Stimulated activated CD8-positive, alpha-beta memory T cell treated with anti-CD3 and anti-CD28 coated beads, Interleukin-2, amount 100 ng/mL, for 48 hours (primary cell): Measurements from ENCODE around the gene UBE2H.
"Not testable (repeated sequence)": the region's sequence is repeated elsewhere in the genome, so short reads cannot be mapped to it uniquely, and the experiment has no call there.

Experiments used
- DNase-seq, 2 donors: peaks; one replicate each; pipeline ENCODE4 v3.0.0-alpha.2; 2020; ENCODE audit warnings: low read depth in 2 of 2

Gene UBE2H

DNA sequence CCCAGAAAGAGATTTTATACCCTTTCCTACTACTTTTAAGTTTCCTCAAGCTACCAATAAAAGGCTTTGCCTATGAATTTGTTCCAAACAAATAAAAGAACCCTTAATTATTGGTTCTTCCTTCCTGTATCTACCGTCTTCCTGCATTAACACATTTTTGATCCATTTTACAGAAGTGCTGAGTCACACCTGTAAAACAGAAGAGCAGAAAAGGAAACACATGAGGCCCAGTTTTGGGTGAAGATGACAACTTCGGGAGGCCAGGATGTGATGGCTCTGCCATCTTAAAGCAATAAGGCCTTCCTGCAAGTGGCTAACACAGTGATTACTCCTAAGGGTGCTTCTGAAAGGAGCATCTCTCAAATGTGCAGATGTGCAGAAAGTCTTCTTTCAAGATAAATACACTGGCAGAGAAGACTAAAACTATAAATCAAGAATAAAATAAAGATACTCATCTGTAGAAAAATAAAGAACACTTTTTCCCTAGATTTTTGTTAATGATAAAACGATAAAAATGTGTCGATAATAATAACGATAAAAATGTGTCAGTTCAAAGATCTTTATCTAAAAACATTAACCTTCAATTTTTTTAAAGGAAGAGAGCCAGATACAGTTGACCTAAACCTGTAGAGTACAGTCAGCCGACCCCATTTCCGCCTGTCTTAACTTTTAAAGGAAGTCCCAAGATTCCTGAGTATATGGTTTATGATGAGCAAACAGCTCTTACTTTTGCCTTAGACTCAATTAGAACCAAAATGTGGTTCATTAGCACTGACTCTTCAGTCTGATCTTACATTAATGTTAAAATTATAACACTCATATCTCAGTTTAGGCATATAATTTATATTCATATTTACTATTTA, 108.6 kb downstream of the UBE2H start:
- no peak for DNase-seq

DNA sequence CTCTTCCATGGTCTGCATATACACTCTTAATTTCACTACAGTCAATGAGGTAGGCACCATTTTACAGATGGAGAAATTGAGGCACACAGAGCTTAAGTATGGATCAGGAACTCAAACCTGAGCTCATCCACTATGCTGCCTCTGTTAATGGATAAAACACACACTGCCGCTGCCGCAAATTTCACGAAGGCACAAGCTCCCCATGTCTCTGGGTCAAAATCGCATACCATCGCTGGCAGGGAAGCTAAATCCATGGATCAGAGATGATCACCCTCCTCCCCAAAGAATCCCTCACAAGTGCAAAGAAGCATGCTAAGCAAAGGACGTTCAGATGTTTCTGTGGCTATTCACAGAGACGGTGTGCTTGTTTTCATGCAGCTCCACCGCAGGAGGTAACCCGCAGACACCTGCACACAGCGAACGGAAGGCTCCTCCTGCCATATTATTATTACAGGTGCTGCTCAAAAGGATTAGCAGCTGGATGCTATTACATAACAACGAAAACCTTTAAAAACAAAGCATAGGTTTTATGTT, 109.3 kb downstream of the UBE2H start:
- no peak for DNase-seq

- no peak for DNase-seq
These were observed 111.3 kb downstream of the UBE2H start for GRCh38 chr7:129841465-129841864.

DNA sequence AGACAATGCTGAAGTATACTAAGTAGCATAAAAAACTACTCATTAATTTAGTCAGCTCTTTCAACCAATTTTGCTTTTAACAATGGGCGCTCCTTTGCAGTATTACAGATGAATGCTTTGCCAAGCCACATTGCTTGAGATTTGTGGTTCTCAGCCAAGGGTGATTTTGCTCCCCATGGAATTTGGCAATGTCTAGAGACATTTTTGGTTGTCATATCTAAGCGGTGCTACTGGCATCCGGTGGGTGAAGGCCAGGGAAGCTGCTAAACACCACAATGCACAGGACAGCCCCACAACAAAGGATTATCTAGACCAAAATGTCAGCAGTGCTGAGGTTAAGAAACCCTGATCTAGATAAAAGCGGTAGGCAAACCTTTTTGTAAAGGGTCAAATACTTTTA, 112.0 kb downstream of the UBE2H start:
- DNase-seq: no peak

GRCh38 chr7:129836983-129837382, 115.8 kb downstream of the UBE2H start:
- DNase-seq: no peak

- DNase-seq: no peak
These were observed 117.2 kb downstream of the UBE2H start for GRCh38 chr7:129835569-129835968.

DNA sequence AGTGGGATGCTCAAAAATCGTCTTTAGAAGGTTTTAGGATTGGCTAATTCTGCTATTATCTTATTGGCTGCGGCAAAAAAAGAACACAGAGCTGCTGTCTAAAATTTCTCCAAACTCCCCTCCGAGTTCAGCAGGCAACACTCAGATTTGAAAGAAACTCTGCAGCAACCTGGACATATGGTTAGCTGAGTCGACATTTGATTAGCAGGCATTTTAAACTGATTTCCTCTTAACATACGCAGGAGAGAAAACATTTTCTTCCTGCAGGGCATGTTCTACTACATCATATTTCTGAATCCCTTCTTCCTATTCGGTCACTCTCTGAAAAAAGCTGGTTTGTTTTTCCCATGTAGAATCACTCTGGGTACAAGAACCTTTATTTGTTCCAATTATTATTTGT, 119.4 kb downstream of the UBE2H start:
- DNase-seq: not testable (repeated sequence)

GRCh38 chr7:129832701-129833227, 120.0 kb downstream of the UBE2H start:
- DNase-seq: no peak

DNA sequence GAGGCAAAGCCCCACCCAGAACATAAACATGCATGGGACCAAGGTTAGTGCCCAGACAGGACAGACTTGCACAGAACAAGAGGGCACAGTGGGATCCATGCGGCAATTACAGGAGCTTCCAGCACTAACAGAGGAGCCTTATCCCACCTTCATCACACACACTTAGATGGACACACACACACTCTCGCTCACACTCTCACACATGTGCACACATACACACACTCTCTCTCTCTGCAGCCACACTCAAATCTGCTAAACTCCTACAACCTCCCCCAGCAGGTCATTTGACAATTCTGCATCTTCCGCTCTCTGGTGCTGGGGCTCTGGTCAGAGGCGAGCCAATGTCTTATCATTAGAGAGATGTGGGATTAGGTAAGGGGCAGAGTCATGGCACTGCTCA, 120.5 kb downstream of the UBE2H start:
- DNase-seq: no peak

DNA sequence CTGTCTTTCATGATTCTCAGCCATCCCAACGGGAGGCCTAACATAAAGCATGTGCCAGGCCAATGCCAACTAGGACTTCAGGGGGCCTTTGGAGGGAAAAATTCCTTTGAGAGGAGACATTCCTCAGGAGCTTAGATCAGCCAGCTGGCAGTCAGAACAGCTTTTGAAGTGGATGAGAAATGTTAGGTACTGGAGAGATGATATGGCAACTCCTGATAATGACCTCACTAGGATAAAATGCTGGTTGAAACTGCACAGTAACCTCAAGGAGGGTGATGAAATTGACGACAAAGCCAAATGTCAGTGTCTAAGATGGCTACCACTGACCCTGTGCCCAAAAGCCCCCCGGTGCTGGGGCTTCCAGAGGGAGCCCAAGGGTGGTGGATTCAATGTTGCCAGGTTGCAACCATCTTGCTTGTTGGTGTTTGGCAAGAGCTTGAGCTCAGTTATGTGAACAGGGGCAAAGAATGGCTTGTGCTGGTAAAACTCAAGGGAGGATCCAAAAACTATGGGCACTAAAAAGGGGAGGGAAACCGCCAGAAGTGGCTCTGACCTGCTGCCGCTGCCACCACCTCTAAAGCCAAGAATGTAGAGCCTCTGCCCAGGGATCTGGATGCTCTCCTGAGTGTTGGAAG, 121.2 kb downstream of the UBE2H start:
- no peak for DNase-seq

GRCh38 chr7:129830949-129831348, 121.8 kb downstream of the UBE2H start:
- DNase-seq: no peak

DNA sequence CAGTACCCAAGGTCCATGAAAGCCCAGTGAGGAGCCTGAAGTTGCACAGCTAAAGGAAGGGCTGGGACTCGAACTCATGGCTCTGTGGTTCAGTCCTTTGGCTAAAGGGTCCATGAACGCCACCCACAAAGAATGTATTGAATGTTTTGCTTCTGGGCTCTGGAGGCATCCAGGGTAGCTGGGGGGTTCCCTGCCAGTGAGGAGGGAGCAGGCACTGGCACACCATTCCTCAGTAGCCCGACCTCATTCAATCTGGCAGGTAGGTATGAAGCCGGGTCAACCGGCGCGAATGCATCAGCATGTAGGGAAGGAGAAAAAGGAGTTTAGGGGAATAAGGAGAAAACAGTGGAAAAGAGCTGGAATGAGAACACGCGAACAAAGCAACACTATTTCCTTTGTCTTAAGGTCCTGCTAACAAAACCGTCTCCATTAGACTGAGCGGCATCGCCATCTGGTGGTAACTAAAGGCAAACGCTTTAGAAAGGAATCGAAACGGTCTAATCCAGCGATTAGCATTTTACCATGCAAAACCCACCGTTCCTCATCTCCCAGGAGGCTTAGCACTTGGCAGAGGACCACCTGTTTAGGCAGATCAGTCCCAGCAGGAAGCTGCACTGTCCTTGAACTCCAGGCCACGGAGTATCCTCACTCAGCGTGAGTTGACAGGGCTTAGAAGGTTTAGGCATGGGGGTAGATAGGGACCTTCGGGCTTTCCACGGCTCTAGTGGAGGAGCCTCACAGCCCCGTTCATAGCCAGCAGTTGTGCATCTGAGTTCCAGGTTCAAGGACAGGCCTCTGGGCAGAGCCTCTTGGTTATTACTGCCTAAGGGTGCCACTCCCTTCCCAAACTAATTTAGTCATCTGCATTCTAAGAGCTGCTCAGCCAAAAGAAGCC, 122.8 kb downstream of the UBE2H start:
- DNase-seq: peak in 1 of 2 donors; percentile 21

- DNase-seq: peak in 1 of 2 donors; percentile 17
These were observed 123.6 kb downstream of the UBE2H start for GRCh38 chr7:129828989-129829736.

DNA sequence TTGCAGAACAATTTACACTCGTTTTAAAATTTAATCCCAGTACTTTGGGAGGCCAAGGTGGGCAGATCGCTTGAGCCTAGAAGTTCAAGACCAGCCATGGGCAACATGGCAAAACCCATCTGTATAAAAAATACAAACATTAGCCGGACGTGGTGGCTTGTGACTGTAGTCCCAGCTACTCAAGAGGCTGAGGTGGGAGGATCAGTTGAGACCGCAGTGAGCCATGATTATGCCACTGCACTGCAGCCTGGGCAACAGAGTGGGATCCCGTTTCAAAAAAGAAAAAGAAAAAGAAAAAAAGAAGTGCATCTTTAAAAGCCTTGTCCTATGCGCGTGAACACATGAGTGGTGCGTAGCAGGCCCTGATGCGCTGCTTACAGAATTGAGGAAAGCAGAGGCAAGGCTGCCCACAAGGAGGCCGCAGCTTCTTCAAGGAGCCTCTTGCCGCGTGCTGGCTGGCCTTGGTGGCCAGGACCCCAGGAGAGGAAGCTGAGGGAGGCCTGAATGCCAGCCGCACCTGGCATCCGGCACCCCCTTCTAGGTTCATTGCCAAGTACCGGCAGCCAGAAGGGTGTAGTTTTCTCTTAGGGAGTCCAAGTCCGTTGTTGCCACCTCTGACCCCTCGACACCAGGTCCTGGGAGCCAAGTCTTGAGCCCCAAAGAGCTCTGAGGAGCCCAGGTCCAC, 124.5 kb downstream of the UBE2H start:
- no peak for DNase-seq

DNA sequence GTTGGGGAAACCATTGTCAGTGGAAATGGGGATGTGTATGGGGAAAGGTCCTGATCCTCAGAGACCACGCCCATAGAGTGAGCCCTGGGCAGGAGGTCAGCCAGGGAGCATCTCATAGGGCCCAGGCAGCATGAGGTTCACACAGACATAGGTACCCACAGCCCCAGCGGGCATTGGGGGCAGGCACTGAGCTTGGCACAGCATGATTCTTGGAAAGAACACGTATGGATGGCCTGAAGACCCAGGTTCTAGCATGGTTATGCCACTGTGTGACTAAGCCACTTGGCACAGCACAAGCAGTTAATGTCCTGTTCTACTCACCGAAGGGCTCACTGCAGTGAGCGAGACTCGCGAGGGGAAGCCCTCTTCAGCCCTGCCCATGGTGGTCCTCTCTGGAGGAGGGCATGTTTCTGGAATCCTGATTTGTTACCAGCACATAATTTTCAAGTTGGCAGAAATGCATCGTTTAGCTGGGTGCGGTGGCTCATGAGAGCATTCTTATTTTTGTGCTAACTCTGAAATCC, 125.2 kb downstream of the UBE2H start:
- no peak for DNase-seq

- DNase-seq: not testable (repeated sequence)
These were observed 125.9 kb downstream of the UBE2H start for GRCh38 chr7:129826895-129827294.

GRCh38 chr7:129825209-129825970, 127.4 kb downstream of the UBE2H start:
- peak; percentile 90 to 91 for DNase-seq

GRCh38 chr7:129824291-129825208, 128.2 kb downstream of the UBE2H start:
- peak in 1 of 2 donors; percentile 16 for DNase-seq
